ENCODE results near the gene SLC2A2. TPM values are rescaled to one million over a fixed set of nuclear protein-coding genes. Genes with fewer than 3 reads are reported as not detected.

The SLC2A2 gene
- total RNA-seq, 6 experiments from 2014 or later = not detected

- Mint-ChIP-seq H3K9me3 (no peaks in the 10 kb centered on the region), H3K36me3 (ENCODE audit: low read depth) (no peaks in the 10 kb centered on the region), H3K4me3 (no peak overlapping the region), H3K27me3 (ENCODE audit: insufficient read depth) (peaks cover 18% of the 10 kb centered on the region), H3K4me1 (ENCODE audit: low read depth) (peaks cover 2% of the 10 kb centered on the region), H3K27ac (no peak overlapping the region)
- no peak for TF ChIP-seq CTCF (IDR thresholded peaks at IDR 0.05)
- no peak for DNase-seq
Observed at GRCh38 chr3:170956647-170957046, 69.9 kb downstream of the SLC2A2 start.

GRCh38 chr3:170953736-170954135 lies 72.8 kb downstream of the SLC2A2 start:
- H3K4me3 Mint-ChIP-seq = no peak overlapping the region
- H3K27ac Mint-ChIP-seq = no peak overlapping the region
- peaks cover 24% of the 10 kb centered on the region for H3K27me3 Mint-ChIP-seq (ENCODE audit: insufficient read depth)
- H3K4me1 Mint-ChIP-seq (ENCODE audit: low read depth) = no peaks in the 10 kb centered on the region
- DNase-seq = no peak
- no peaks in the 10 kb centered on the region for H3K36me3 Mint-ChIP-seq (ENCODE audit: low read depth)
- H3K9me3 Mint-ChIP-seq = no peaks in the 10 kb centered on the region
- TF ChIP-seq CTCF (IDR thresholded peaks at IDR 0.05) = no peak

- H3K4me3 Mint-ChIP-seq = no peak overlapping the region
- H3K27ac Mint-ChIP-seq = no peak overlapping the region
- TF ChIP-seq CTCF (IDR thresholded peaks at IDR 0.05) = no peak
- H3K27me3 Mint-ChIP-seq (ENCODE audit: insufficient read depth) = peaks cover 24% of the 10 kb centered on the region
- DNase-seq = no peak
- no peaks in the 10 kb centered on the region for H3K36me3 Mint-ChIP-seq (ENCODE audit: low read depth)
- no peaks in the 10 kb centered on the region for H3K4me1 Mint-ChIP-seq (ENCODE audit: low read depth)
- no peaks in the 10 kb centered on the region for H3K9me3 Mint-ChIP-seq
Observed at GRCh38 chr3:170953229-170953628, 73.3 kb downstream of the SLC2A2 start.

- H3K4me1 Mint-ChIP-seq (ENCODE audit: low read depth) = no peaks in the 10 kb centered on the region
- no peak overlapping the region for H3K4me3 Mint-ChIP-seq
- no peak overlapping the region for H3K27ac Mint-ChIP-seq
- TF ChIP-seq CTCF (IDR thresholded peaks at IDR 0.05) = no peak
- no peaks in the 10 kb centered on the region for H3K9me3 Mint-ChIP-seq
- no peak for DNase-seq
- H3K36me3 Mint-ChIP-seq (ENCODE audit: low read depth) = no peaks in the 10 kb centered on the region
- peaks cover 21% of the 10 kb centered on the region for H3K27me3 Mint-ChIP-seq (ENCODE audit: insufficient read depth)
Observed at GRCh38 chr3:170949211-170949610, 77.3 kb downstream of the SLC2A2 start.

- H3K27me3 Mint-ChIP-seq (ENCODE audit: insufficient read depth) = peaks cover 18% of the 10 kb centered on the region
- DNase-seq = no peak
- TF ChIP-seq CTCF (IDR thresholded peaks at IDR 0.05) = no peak
- H3K4me1 Mint-ChIP-seq (ENCODE audit: low read depth) = no peaks in the 10 kb centered on the region
- no peak overlapping the region for H3K27ac Mint-ChIP-seq
- no peaks in the 10 kb centered on the region; the same call in 1 of the 2 replicates for H3K9me3 Mint-ChIP-seq
- no peak overlapping the region for H3K4me3 Mint-ChIP-seq
- no peaks in the 10 kb centered on the region for H3K36me3 Mint-ChIP-seq (ENCODE audit: low read depth)
Observed at GRCh38 chr3:170947018-170947769, 79.3 kb downstream of the SLC2A2 start.

Other genes with a start within 250 kb of the SLC2A2 start
- gene RPL22L1, start 156.5 kb downstream of the SLC2A2 start, total RNA-seq (2021; fragmentation: NEBNext Ultra II Directional; extraction: Animal tissue kit (Norgen Biotek cat#: 25700)) = 100 to 1,000 TPM; 145 to 211 (median 166) TPM
- gene EIF5A2, start 118.1 kb downstream of the SLC2A2 start, total RNA-seq (2021; fragmentation: NEBNext Ultra II Directional; extraction: Animal tissue kit (Norgen Biotek cat#: 25700)) = 10 to 100 TPM; 30.5 to 38.1 (median 36.1) TPM

All from HFFc6 (cell line).